ENCODE measurements around the gene CDK5R2.
"Not testable (repeated sequence)": the region's sequence is repeated elsewhere in the genome, so short reads cannot be mapped to it uniquely, and the experiment has no call there.

Gene CDK5R2

DNA sequence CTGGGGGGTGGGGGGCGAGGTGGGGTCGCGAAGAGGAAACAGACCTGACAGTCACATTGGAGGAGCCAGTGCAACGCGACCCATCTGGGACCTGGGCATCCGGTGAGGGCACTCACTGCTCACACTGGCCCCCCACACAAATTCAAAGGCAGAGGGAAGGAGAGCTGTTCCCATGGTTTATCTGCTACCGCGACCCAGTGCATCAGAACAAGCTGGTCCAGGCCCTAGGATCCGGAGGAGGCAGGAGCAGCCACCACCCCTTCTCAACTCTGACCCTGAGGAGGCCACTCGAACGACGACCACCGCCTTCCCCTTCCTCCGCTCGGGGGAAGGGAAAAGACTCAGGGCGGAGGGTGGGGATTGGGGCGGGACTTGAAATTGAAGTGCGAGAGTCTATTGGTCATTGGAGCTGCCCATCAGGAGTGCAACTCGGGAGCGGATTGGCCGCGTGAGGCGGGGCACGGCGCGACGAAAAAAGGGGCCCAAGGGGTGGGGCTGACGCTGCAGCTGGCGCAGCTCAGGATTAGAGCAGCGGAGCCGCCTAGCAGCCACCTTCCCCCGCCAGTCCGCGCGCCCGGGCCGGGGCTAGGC lies at the start of gene CDK5R2:
TSS of gene CDK5R2 (plus strand) at position 526 of the 591 bp plus-strand sequence. CDS start 155 bp downstream, outside the sequence.
- no peak for DNase-seq (ENCODE audit: low spot score)
- H3K27ac ChIP-seq: no peak within 1 kb of the TSS
- TF ChIP-seq, protein P1, sequence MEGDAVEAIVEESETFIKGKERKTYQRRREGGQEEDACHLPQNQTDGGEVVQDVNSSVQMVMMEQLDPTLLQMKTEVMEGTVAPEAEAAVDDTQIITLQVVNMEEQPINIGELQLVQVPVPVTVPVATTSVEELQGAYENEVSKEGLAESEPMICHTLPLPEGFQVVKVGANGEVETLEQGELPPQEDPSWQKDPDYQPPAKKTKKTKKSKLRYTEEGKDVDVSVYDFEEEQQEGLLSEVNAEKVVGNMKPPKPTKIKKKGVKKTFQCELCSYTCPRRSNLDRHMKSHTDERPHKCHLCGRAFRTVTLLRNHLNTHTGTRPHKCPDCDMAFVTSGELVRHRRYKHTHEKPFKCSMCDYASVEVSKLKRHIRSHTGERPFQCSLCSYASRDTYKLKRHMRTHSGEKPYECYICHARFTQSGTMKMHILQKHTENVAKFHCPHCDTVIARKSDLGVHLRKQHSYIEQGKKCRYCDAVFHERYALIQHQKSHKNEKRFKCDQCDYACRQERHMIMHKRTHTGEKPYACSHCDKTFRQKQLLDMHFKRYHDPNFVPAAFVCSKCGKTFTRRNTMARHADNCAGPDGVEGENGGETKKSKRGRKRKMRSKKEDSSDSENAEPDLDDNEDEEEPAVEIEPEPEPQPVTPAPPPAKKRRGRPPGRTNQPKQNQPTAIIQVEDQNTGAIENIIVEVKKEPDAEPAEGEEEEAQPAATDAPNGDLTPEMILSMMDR (IDR thresholded peaks at IDR 0.05): no peak
- H3K4me3 ChIP-seq: peak within 1 kb of the TSS; percentile 62

DNA sequence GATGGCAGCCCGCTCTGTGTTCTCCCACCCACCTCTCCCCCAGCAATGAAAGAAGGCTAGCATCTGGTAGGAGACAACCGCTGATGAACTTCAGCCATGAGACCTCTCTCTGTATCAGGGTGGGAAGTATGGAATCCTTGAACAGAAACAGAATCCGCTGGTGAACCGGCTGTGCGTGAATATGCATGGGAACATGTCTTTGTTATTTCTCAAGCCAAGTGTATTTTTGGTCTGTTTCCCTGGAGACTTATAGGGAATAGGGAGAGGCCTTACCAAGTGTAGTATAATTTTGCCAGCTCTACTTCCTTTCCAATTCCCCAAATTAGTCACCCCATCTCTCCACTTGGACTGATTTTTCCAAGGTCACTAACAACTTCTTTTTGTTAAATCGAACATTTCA lies 48.7 kb upstream of the CDK5R2 start:
- H3K27ac ChIP-seq: no peak overlapping the region
- no peak overlapping the region for H3K4me3 ChIP-seq
- TF ChIP-seq, protein P1 (IDR thresholded peaks at IDR 0.05): no peak
- no peak for DNase-seq (ENCODE audit: low spot score)

DNA sequence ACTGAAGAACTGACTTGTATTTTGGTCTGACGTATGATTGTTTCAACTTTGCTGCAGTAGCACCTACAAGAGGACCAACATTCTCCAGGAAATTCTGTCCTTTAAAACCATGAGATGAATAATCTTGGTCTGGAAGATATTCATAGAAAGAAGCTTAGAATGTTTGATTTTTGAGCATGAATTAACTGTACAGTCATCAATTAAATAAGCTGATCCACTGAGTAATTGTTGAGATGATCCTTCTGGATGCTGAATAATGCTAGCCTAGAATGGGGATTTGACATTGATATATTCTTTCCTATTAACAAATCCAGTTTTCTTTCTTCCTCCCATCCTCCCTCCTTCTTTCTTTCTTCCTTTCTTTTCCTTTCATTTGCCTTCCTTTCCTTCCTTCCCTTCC lies 39.0 kb upstream of the CDK5R2 start:
- Histone ChIP-seq H3K4me3 (no peak overlapping the region), H3K27ac (no peak overlapping the region)
- no peak for DNase-seq (ENCODE audit: low spot score)
- TF ChIP-seq, protein P1 (IDR thresholded peaks at IDR 0.05): no peak

DNA sequence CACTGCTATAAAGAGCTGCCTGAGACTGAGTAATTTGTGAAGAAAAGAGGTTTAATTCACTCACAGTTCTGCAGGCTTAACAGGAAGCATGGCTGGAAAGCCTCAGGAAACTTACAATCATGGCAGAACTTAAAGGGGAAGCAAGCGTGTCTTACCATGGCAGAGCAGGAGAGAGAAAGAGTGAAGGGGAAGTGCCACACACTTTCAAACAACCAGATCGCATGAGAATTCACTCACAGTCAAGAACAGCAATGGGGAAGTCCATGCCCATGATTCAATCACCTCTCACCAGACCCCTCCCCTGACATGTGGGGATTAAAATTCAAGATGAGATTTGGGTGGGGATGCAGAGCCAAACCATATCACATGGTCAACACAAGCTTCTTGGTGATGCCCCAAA lies 34.7 kb upstream of the CDK5R2 start:
- Histone ChIP-seq H3K27ac (no peak overlapping the region), H3K4me3 (no peak overlapping the region)
- DNase-seq (ENCODE audit: low spot score): no peak
- TF ChIP-seq, protein P1 (IDR thresholded peaks at IDR 0.05): no peak

DNA sequence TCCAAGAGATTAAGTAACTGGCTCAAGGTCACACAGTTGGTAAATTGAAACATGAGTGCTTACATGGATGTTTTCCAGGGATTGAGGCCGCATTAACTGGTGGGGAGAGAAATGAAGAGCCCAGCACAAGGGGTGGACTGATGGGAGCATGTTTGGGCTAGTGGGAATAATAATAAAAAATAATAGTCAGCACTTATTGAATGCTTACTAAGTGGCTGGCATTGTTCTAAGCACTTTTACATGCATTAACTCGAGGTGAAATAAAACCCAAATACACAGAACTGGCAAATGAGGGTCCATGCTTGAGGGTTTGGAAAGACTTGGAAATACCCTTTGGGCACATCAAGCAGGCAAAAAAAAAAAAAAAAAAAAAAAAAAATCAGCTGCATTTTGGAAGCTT lies 34.0 kb upstream of the CDK5R2 start:
- Histone ChIP-seq H3K4me3 (no peak overlapping the region), H3K27ac (no peak overlapping the region)
- TF ChIP-seq, protein P1 (IDR thresholded peaks at IDR 0.05): no peak
- no peak for DNase-seq (ENCODE audit: low spot score)

DNA sequence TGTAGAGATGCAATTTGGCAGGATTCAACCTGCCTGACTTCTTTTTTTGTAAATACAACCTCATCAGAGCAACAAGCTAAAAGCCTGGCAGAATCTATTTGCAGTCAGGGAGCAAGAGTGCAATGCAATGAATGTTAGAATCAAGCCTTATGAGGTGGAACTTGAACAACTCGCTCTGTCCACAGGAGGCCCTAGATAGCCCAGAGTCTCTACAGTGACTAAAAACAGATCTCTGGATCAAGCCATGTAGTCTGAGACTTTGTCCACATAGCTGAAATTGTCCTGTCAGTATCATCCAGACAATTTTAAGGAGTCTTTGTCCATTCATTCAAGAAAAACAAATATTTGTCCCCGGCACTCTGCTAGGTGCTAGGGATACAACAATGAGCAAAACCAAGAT lies 32.0 kb upstream of the CDK5R2 start:
- DNase-seq (ENCODE audit: low spot score): no peak
- Histone ChIP-seq H3K4me3 (no peak overlapping the region), H3K27ac (no peak overlapping the region)
- TF ChIP-seq, protein P1 (IDR thresholded peaks at IDR 0.05): no peak

DNA sequence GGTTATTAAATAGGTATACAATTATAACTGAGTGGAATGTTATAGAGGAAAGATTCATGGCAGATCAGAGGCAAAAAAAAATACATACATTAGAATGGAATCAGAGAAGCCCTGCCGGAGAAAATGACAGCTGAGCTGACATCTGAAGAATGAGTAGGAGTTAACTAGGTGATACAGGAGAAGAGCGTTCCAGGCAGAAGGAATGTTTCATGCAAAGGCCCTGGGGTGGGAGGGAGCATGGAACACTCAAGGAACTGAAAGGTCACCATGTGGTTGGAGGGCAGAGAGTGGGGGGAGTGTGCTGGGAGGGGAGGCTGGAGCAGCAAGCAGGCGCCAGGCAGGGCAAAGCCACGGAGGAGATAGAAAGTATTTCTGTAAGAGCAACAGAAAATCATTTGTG lies 31.6 kb upstream of the CDK5R2 start:
- H3K4me3 ChIP-seq: no peak overlapping the region
- no peak for DNase-seq (ENCODE audit: low spot score)
- no peak overlapping the region for H3K27ac ChIP-seq
- TF ChIP-seq, protein P1 (IDR thresholded peaks at IDR 0.05): no peak

DNA sequence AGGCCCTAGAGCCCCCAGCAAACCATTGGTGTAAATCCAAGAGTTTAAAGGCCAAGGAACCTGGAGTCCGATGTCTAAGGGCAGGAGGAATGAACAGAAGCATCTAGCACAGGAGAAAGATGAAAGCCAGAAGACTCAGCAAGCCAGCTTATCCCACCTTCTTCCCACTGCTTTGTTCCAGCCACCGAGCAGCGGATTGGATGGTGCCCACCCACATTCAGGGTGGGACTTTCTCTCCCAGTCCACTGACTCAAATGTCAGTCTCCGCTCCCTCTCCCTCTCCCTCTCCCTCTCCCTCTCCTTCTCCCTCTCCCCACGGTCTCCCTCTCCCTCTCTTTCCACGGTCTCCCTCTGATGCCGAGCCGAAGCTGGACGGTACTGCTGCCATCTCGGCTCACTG lies 29.0 kb upstream of the CDK5R2 start:
- not testable (repeated sequence) for DNase-seq (ENCODE audit: low spot score); H3K4me3 ChIP-seq; H3K27ac ChIP-seq

DNA sequence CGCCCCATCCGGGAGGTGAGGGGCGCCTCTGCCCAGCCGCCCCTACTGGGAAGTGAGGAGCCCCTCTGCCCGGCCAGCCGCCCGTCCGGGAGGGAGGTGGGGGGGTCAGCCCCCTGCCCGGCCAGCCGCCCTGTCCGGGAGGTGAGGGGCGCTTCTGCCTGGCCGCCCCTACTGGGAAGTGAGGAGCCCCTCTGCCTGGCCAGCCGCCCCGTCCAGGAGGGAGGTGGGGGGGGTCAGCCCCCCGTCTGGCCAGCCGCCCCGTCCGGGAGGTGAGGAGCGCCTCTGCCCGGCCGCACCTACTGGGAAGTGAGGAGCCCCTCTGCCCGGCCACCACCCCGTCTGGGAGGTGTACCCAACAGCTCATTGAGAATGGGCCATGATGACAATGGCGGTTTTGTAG lies 27.7 kb upstream of the CDK5R2 start:
- not testable (repeated sequence) for DNase-seq (ENCODE audit: low spot score); H3K4me3 ChIP-seq; H3K27ac ChIP-seq

Measured in coronary artery (tissue), 2 donors.